GM18502 (cell line): ENCODE measurements around the gene CATSPERZ.

ENCODE experiments used
- ATAC-seq: cut with Tn5 transposase; IDR thresholded peaks from one replicate; pipeline ENCODE4 v1.9.1; 2021; ENCODE audit warnings: mild to moderate bottlenecking; ENCODE audit not compliant: unreplicated experiment, poor library complexity

Gene CATSPERZ

DNA sequence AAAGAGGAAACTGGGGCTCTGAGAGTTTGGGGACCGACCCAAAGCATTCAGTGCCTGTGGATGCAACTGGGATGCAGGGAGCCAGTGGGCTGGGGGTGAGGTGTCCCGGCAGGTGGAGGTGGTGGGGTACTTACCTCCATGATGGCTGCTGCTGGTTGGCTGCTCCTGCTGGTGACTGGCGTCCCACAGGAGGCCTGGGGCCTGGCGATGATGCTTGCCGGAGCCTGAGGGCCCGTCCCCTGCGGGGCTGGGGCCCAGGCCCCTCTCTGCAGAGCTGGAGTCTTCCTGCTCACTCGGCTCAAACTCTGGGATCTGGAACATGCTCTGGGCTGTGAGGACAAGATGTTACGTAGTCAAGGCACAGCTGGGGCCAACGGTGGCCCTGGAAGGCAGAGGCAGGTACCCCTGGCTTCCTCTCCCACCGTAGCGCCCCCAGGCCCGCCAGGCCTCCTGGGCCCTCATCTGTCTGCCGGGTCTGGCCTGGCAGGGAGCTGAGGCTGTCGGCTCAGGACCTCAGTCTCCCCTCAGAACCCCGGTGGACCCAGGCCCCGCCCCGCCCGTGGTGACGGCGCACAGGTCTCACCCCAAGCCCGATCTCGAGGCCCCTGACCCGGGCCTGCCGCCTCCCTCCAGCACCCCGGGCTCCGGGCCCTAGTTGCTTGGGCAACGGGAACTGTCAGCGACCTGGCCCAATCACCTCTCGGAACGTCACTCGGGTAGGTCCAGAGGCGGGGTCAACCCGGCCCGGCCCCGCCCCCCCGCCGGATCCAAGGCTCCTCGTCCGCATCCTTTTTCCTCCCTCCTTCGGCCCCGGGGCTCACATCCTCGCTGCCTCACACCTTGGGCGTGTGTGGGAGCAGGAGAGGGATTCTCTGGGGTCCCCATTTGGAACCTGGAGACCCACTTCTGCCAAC is 15.9 kb upstream of the CATSPERZ start, which contains the start of gene BAD:
Gene BAD, minus strand, starts transcription at position 618 of the 914 bp plus-strand sequence. Its CDS starts 297 bp downstream, at position 321.
- peak; percentile 69 for ATAC-seq

GRCh38 chr11:64284962-64285884 is 14.9 kb upstream of the CATSPERZ start, which contains the start of gene GPR137:
Gene GPR137 (plus strand): TSS chr11:64285848. CDS start chr11:64286525, 677 bp downstream.
- peak; percentile 61 for ATAC-seq

GRCh38 chr11:64285885-64286800 is 14.0 kb upstream of the CATSPERZ start:
- no peak for ATAC-seq

DNA sequence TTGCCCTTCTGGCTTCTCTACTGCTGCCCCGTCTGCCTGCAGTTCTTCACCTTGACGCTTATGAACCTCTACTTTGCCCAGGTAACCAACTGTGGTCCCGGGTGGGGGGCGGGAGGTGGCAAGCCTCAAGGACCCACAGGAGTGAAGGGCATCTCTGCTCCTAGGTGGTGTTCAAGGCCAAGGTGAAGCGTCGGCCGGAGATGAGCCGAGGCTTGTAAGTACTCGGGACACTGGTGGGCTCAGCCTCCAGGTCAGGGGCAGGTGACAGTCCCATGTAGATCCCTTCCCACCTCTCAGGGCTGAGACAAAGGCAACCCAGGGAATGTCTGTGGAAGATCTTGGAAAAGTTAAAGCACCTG is 13.4 kb upstream of the CATSPERZ start:
- ATAC-seq, result no peak

DNA sequence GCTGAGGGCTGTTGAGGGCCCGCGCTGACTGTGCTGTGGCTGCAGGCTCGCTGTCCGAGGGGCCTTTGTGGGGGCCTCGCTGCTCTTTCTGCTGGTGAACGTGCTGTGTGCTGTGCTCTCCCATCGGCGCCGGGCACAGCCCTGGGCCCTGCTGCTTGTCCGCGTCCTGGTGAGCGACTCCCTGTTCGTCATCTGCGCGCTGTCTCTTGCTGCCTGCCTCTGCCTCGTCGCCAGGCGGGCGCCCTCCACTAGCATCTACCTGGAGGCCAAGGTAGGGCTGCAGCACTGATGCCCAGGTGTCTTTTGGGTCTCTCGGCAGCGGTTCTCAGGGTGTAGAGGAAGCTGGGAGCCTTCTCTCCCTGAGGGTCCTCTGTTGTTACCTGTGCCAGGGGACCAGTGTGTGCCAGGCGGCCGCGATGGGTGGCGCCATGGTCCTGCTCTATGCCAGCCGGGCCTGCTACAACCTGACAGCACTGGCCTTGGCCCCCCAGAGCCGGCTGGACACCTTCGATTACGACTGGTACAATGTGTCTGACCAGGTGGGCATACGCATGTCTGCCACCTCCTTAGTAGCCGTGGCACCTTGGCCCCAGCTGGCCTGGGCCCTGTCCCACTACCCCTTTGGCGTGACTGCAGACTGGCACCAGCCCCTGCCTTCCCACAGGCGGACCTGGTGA is 12.3 kb upstream of the CATSPERZ start:
- ATAC-seq, result no peak

DNA sequence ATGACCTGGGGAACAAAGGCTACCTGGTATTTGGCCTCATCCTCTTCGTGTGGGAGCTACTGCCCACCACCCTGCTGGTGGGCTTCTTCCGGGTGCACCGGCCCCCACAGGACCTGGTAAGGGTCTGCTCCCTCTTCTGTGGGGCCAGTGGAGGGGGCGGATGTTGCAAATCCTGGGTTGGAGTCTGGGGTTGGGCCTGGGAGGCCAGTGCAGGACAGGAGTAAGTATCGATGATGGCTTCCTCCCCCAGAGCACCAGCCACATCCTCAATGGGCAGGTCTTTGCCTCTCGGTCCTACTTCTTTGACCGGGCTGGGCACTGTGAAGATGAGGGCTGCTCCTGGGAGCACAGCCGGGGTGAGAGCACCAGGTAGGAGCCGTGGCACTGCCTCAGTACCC is 11.8 kb upstream of the CATSPERZ start:
- ATAC-seq, result no peak

GRCh38 chr11:64289002-64289564 is 11.1 kb upstream of the CATSPERZ start:
- ATAC-seq, result no peak

DNA sequence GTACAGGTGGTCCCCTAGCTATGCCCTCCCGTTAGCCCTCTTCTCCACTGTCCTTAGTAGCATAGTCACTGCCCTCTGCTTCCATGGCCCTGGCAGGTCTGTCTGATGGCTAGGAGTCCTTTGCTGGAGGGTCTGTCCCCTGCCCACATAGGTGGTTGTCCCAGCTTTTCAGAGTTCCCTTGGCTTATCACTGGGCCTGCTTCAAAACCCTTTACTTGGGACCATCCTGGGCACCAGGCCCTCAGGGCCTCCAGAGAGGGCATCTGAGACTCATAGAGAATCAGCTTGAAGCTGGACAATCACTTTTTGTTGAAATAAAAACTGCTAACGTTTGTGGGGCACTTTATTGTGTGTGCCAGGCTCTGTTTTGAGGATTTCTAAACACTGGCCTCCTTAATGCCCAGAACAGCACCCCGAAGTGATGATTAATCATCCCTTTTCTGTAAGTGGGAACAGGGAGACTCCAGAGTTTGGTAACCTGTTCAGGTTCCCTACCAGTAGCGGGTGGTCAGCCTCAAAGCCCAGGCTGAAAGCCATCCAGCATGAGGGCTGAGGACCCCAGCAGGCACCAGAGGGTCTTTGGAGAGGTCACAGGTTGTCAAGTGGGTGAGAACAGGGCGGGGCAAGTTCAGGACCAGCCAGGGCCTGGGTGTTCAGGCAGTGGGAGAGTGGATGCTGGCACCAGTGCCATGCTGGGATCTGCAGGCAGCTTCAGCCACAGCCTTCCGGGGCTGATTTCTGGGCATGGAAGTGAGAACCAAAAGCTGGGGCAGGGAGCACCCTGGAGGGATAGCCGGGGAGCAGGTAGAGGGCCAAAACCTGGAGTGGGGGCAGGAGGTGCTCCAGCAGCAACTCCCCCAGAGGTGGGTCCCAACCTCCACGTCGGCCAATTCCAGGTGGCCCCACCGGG is 9.6 kb upstream of the CATSPERZ start:
- ATAC-seq, result no peak

- no peak for ATAC-seq
These were observed 8.9 kb upstream of the CATSPERZ start, which contains the start of gene KCNK4 for GRCh38 chr11:64291262-64291751. Gene KCNK4 (plus strand): TSS chr11:64291302. CDS start chr11:64293019, 1,717 bp downstream.

GRCh38 chr11:64291752-64292459 is 8.3 kb upstream of the CATSPERZ start:
- no peak for ATAC-seq

GRCh38 chr11:64292460-64293254 is 7.5 kb upstream of the CATSPERZ start:
- no peak for ATAC-seq

DNA sequence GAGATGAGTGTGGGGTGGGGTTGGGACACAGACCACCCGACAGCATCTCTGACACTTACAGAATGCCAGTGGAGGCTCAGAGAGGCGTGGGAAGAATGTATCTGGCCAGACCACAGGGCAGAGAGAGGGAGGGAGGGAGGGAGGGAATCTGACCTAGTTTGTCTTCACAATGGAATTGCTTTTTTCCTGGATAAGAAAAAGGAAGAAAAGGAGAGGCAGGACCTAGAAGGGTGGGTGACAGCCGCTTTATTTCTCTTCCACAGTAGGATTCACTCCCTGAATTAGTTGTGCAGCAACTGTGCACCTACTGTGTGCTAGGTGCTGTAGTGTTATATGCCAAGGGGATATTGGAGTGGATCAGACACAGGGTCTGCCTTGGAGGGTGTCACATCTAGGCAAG is 5.4 kb upstream of the CATSPERZ start:
- ATAC-seq, result no peak

- no peak for ATAC-seq
These were observed 4.4 kb upstream of the CATSPERZ start for GRCh38 chr11:64295760-64296159.

- no peak for ATAC-seq
These were observed 3.9 kb upstream of the CATSPERZ start for GRCh38 chr11:64296236-64296635.

- ATAC-seq, result no peak
These were observed 3.1 kb upstream of the CATSPERZ start for GRCh38 chr11:64296830-64297698.
